Suppressor macrophage (primary cell): ENCODE results near the gene ADPRS.

Experiments used
- DNase-seq, 4 experiments: peaks; one replicate each; pipeline ENCODE4 v3.0.0-alpha.2; 2020 to 2022
- total RNA-seq, 17 experiments: gene quantifications; one replicate each; lab custom pipeline; 2026; ENCODE audit warnings: mixed read lengths in 6 of 17, inconsistent platforms in 3 of 17; lab: John Stamatoyannopoulos, UW

ADPRS gene
- total RNA-seq = 25.6 to 134 (median 35.4) reads per million in 17 experiments

DNA sequence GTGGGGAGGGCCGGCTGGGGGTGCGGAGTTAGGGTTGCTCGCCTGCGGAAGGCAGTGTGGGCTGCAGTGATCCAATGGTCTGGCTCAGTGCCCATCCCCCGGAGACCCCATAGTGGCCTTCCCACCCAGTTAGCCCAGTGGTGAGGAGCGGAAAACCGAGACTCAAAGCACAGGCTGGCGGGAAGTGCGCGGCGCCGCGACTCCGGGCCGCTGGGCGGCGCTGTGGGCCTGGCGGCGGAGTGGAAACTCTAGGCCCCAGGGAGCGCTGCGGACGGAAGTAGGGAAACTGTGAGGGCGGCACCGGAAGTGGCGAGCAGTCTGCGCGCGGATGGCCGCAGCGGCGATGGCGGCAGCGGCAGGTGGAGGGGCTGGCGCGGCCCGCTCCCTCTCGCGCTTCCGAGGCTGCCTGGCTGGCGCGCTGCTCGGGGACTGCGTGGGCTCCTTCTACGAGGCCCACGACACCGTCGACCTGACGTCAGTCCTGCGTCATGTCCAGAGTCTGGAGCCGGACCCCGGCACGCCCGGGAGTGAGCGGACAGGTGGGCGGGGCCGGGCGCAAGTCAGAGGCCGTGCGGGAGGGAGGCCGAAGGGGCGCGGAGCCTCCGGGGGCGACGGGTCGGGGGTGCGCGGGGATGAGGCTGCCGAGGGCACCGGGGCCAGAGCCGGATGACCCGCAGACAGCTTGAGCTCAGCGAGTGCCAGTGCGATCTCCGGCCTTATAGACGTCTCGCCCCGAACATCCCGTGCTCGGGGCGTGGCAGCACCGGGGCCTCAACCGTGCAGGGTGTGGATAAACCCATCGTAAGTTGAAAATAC lies at the start of gene ADPRS:
Gene ADPRS, plus strand, starts transcription at position 316 of the 816 bp plus-strand sequence. Its CDS starts 13 bp downstream, at position 329.
- DNase-seq = peak; percentile 94 to 96 (median 96)

DNA sequence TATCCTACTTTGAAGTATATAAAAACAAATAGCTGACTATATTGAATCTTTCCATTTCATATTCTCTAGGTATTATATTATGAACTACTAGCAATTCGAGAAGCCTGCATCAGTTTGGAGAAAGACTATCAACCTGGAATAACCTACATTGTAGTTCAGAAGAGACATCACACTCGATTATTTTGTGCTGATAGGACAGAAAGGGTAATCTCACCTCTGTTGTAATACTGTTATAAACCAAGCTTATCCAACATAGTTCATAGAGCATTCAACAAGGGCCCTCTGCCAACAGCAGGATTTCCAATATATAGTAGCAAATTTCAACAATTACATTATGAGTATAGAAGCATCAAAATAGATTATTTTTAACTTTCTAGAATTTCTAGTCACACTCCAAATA lies 48.5 kb upstream of the ADPRS start:
- no peak for DNase-seq

- peak in 2 of 4 experiments; percentile 33 to 48 for DNase-seq
Measured at GRCh38 chr1:36051821-36052220, 36.9 kb upstream of the ADPRS start.

GRCh38 chr1:36053978-36054377 lies 34.7 kb upstream of the ADPRS start:
- DNase-seq = no peak

- peak; percentile 10 to 46 (median 38) for DNase-seq
Measured at GRCh38 chr1:36055706-36056105, 33.0 kb upstream of the ADPRS start.

- DNase-seq = no peak
Measured at GRCh38 chr1:36062315-36062714, 26.4 kb upstream of the ADPRS start.

- DNase-seq = no peak
Measured at GRCh38 chr1:36067871-36068270, 20.8 kb upstream of the ADPRS start.

DNA sequence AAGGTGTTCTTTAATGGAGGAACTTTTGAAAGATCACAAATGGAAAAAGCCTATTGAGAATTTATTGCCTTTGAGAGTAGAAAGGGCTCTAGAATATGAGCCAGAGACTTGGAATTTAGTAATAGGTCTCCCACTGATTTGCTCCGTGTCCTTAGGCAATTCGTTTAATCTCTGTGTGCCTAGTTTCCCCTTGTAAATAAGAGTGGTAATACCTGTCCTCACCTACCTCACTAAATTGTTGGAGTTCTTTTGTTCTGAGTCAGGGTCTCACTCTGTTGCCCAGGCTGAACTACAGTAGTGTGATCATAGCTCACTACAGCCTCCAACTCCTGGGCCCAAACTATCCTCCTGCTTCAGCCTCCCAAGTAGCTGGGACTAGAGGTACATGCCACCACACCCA lies 19.8 kb upstream of the ADPRS start:
- DNase-seq = no peak

DNA sequence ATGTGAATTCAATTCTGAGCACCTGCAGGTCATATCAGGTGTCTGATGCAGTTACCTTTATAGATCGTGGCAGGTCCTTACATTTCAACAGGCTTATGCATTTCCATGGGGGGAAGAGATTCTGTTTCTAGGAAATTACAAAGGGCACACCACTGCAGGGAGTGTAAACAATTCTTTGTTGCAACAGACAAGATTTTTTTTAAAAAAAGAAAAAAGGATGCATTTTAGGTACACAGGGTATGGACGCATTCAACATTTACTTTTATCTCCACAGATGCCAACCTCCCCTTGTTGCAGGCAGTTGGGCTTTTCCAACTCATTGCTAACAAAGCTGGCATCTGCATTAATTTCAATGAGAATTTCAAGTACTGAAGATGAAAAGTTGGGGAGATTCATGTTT lies 18.3 kb upstream of the ADPRS start:
- no peak for DNase-seq

DNA sequence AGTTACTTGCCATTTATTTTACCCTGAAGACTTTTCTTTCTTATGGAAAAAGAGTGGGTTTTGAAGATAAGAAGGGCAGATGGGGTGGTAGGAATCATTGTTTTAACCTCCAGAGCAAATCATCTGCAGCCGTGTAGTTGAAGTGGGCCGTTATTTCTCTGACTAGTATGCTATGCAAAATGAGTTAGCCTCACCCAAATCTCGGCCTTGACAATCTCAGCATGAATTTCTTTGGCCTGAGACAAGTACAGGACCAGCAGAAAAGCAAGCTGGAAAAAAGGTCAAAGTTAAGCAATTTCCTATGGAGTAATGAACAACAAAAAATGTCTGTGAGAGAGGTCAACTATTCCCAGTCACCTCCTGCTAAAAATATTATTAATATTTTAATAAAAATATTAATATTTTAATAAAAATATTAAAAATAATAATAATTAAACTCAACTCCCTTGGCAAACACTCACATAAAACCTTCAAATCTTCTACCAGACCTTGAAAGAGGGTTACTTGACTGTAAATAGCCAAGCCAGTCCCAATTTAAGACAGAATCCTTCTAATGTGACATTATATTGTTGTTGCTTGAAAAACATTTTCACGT lies 11.6 kb upstream of the ADPRS start:
- peak in 1 of 4 experiments; percentile 27 for DNase-seq

GRCh38 chr1:36080236-36080635 lies 8.5 kb upstream of the ADPRS start:
- no peak for DNase-seq

DNA sequence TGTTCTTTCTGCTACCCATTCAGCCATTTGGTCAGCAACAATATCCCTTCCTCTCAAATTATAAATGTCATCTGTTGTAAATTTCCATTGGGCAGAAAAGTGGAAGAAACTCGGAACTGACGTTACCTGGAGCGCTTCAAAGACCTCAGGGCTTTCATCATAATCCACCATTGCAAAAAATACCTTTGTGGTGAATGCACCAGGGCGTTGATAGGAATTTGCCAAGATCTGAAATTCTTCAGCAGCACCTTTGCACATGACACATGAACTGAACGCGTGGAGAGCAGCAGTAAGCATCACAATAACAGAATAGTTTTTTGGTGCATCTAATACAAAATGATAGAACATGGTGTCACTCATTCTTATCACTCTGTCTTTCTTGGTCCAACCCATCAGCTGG lies 7.9 kb upstream of the ADPRS start:
- DNase-seq = no peak

GRCh38 chr1:36081926-36082485 lies 6.7 kb upstream of the ADPRS start:
- DNase-seq = no peak

DNA sequence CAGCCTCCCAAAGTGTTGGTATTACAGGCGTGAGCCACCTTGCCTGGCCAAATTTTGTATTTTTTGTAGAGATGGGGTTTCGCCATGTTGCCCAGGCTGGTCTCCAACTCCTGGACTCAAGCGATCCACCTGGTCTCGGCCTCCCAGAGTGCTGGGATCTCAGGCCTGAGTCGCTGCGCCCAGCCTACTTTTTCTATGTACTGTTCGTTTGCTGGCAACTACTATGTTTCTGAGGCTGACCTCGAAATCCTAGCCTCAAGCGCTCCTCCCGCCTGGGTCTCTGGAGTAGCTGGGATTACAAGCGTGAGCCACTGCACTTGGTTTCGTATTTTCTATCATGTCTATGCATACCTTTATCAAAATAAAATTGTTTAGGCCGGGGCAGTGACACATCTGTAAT lies 5.5 kb upstream of the ADPRS start:
- DNase-seq = no peak

GRCh38 chr1:36083635-36084496 lies 4.8 kb upstream of the ADPRS start, which contains the start of gene TEKT2:
TSS of gene TEKT2 (plus strand) at chr1:36084094. CDS start at chr1:36084922, 828 bp downstream.
- peak; percentile 19 to 32 (median 24) for DNase-seq

GRCh38 chr1:36084497-36085115 lies 4.1 kb upstream of the ADPRS start:
- no peak for DNase-seq

DNA sequence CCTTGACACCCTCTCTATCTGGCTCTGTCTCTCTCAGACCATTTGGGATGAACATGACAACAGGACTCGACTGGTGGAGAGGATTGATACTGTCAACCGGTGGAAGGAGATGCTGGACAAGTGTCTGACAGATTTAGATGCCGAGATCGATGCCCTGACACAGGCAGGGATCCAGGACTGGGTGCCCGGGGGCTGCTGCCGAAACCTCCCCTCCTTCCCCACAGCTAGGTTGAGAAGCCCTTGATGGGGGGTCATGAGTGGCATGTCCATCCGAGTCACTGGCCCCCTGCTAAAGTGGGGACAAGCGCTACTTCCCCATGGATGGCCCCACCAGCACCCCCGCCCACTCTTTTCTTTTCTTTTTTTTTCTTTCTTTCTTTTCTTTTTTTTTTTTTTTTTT lies 3.6 kb upstream of the ADPRS start:
- DNase-seq = no peak

DNA sequence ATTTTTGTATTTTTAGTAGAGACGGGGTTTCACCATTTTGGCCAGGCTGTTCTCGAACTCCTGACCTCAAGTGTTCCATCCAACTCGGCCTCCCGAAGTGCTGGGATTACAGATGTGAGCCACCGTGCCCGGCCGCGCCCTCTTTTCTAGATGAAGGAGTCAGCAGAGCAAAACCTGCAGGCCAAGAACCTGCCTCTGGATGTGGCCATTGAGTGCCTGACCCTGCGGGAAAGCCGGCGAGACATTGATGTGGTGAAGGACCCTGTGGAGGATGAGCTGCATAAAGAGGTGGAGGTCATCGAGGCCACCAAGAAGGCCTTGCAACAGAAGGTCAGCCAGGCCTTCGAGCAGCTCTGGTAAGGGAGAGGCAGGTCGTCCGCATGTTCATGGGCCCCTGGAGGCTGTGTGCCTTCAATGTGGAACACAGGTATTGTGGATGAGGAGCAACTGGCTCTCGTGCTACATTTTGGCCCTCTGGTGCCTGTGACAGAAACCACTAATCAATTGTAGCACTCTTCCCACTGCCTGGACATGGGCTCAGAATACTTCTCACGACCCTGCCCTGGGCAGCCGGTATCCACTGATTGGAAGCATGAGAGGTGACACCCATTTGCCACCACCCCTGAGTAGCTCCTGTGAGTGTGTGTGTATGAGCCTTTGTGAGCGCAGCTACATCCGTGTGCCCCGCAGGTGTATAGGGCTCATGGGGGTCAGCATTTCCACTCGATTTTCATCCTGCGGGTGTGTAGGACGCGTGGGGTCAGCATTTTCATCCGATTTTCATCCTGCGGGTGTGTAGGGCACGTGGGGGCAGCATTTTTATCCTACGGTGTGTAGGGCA lies 2.8 kb upstream of the ADPRS start:
- no peak for DNase-seq

- no peak for DNase-seq
Measured at GRCh38 chr1:36086529-36087232, 2.0 kb upstream of the ADPRS start.
